Thyroid gland (tissue), 4 donors: Measurements from ENCODE around the gene PHACTR3. TPM values are rescaled to one million over a fixed set of nuclear protein-coding genes. Genes with fewer than 3 reads are reported as not detected.

Experiments used
- DNase-seq, 2 donors: peaks; one replicate each; pipeline ENCODE4 v3.0.0-alpha.2; 2019
- H3K27ac ChIP-seq, 3 donors: fragments of 200-600 bp; sonication (generic); 1 replicate in 2 of 3; 2 replicates in 1 of 3; pipeline ENCODE4 v1.5.1; 2016 to 2019; ENCODE audit warnings: mild to moderate bottlenecking in 1 of 3, moderate library complexity in 1 of 3
- H3K27me3 ChIP-seq: fragments of 200-600 bp; sonication (generic); one replicate; pipeline ENCODE4 v1.5.1; 2019
- H3K36me3 ChIP-seq, 2 donors: fragments of 200-600 bp; sonication (generic); one replicate each; pipeline ENCODE4 v1.5.1; 2016 to 2019
- H3K4me1 ChIP-seq, 2 donors: fragments of 200-600 bp; sonication (generic); one replicate each; pipeline ENCODE4 v1.5.1; 2017 to 2019
- H3K4me3 ChIP-seq, 3 donors: fragments of 200-600 bp; sonication (generic); replicated peaks in 1 of 3; 1 replicate in 2 of 3; 2 replicates in 1 of 3; pipeline ENCODE4 v1.5.1; 2016; ENCODE audit warnings: mild to moderate bottlenecking in 1 of 3
- H3K9me3 ChIP-seq: fragments of 200-600 bp; sonication (generic); one replicate; pipeline ENCODE4 v1.5.1; 2017
- CTCF ChIP-seq, 6 experiments: fragments of 200-600 bp in 3 of 6; fragments of 450-650 bp in 3 of 6; sonication (generic) in 3 of 6; IDR thresholded peaks; one replicate each; pipeline ENCODE4 v1.5.1; 2016 to 2019; ENCODE audit warnings: antibody characterized with exemption in 6 of 6, mild to moderate bottlenecking in 2 of 6, inconsistent platforms in 1 of 6, moderate library complexity in 1 of 6
- POLR2A ChIP-seq, 2 donors: fragments of 450-650 bp; IDR thresholded peaks; one replicate each; pipeline ENCODE4 v1.6.1; 2017; ENCODE audit warnings: antibody characterized with exemption in 2 of 2, mild to moderate bottlenecking in 2 of 2, moderate library complexity in 1 of 2
- WGBS, 2 donors: methylation state at CpG; one replicate each; pipeline ENCODE4 v1.1.5; 2017; 5-methylcytosine and 5-hydroxymethylcytosine counted together
- intact Hi-C: fragments of 100-400 bp; cut with DNase I; formaldehyde crosslinking; loops from one replicate; pipeline ENCODE4 v1.15.1; 2023
- total RNA-seq, 4 donors: library from RNA; depleted of rRNA; stranded (reverse); fragments of >200 nt; gene quantifications; one replicate each; pipeline ENCODE4 v1.2.3, GENCODE V29; 2016

PHACTR3 gene
- total RNA-seq, 4 donors from 2014 or later, result 2.4 TPM; not detected in 3

- Histone ChIP-seq H3K27me3 (no peaks in the 10 kb centered on the region), H3K9me3 (no peaks in the 10 kb centered on the region), H3K4me3 (no peak overlapping the region), H3K27ac (no peak overlapping the region), H3K36me3 (no peaks in the 10 kb centered on the region), H3K4me1 (peaks cover 0 to 2% of the 10 kb centered on the region in 2 donors)
- intact Hi-C loops, result no loop called here
- no peak for TF ChIP-seq CTCF (IDR thresholded peaks at IDR 0.05)
- no peak for TF ChIP-seq POLR2A (IDR thresholded peaks at IDR 0.05)
- 73 to 76% methylated on average over 12 of the region's 12 CpGs for WGBS, 2 donors
- no peak for DNase-seq
Observed at GRCh38 chr20:59829786-59830664, 225.7 kb downstream of the PHACTR3 start.

GRCh38 chr20:59830665-59831023, 226.3 kb downstream of the PHACTR3 start:
- Histone ChIP-seq H3K27me3 (no peaks in the 10 kb centered on the region), H3K27ac (no peak overlapping the region), H3K4me1 (peaks cover 3 to 6% of the 10 kb centered on the region in 2 donors), H3K36me3 (no peaks in the 10 kb centered on the region), H3K4me3 (no peak overlapping the region), H3K9me3 (no peaks in the 10 kb centered on the region)
- no peak for DNase-seq
- intact Hi-C loops, result no loop called here
- 68 to 76% methylated on average over 3 to 5 of the region's 6 CpGs for WGBS, 2 donors
- TF ChIP-seq CTCF (IDR thresholded peaks at IDR 0.05) (no peak), POLR2A (IDR thresholded peaks at IDR 0.05) (no peak)

- Histone ChIP-seq H3K36me3 (no peaks in the 10 kb centered on the region), H3K27me3 (no peaks in the 10 kb centered on the region), H3K4me1 (peaks cover 9 to 12% of the 10 kb centered on the region in 2 donors), H3K9me3 (no peaks in the 10 kb centered on the region), H3K4me3 (no peak overlapping the region), H3K27ac (no peak overlapping the region)
- no peak for DNase-seq
- TF ChIP-seq CTCF (IDR thresholded peaks at IDR 0.05) (no peak), POLR2A (IDR thresholded peaks at IDR 0.05) (no peak)
- intact Hi-C loops, result no loop called here
- 71 to 76% methylated on average over 12 to 18 of the region's 23 CpGs for WGBS, 2 donors
Observed at GRCh38 chr20:59831024-59831915, 226.9 kb downstream of the PHACTR3 start.

GRCh38 chr20:59831916-59832270, 227.6 kb downstream of the PHACTR3 start:
- H3K4me1 ChIP-seq, result peaks cover 15 to 18% of the 10 kb centered on the region in 2 donors
- DNase-seq, result no peak
- no peaks in the 10 kb centered on the region for H3K27me3 ChIP-seq
- H3K27ac ChIP-seq, result no peak overlapping the region
- intact Hi-C loops, result no loop called here
- 73 to 100% methylated on average over 1 to 3 of the region's 3 CpGs for WGBS, 2 donors
- H3K36me3 ChIP-seq, result no peaks in the 10 kb centered on the region
- no peak overlapping the region for H3K4me3 ChIP-seq
- TF ChIP-seq POLR2A (IDR thresholded peaks at IDR 0.05), result no peak
- TF ChIP-seq CTCF (IDR thresholded peaks at IDR 0.05), result no peak
- no peaks in the 10 kb centered on the region for H3K9me3 ChIP-seq
